ENCODE data around the gene ADCY4.

ADCY4 gene

DNA sequence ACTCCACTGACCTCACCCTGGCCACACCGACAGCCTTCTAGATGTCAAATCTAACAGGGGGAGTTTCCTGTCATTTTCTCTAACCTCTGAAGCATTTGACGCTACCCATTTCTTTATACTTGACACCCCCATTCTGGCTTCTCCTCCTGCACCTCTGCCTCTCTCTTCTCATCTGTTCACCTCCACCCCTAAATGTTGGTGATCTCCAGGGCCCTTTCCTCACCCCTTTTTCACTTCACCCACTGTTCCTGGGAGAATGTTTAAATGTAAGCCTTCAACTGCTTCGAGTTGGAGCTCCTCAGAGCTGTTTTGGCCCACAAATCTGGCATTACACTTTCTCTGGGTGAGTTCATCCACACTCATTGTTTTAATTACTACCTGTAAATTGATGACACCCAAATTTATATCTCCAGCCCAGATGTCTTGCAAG, 63.0 kb downstream of the ADCY4 start:
- no peak for DNase-seq

DNA sequence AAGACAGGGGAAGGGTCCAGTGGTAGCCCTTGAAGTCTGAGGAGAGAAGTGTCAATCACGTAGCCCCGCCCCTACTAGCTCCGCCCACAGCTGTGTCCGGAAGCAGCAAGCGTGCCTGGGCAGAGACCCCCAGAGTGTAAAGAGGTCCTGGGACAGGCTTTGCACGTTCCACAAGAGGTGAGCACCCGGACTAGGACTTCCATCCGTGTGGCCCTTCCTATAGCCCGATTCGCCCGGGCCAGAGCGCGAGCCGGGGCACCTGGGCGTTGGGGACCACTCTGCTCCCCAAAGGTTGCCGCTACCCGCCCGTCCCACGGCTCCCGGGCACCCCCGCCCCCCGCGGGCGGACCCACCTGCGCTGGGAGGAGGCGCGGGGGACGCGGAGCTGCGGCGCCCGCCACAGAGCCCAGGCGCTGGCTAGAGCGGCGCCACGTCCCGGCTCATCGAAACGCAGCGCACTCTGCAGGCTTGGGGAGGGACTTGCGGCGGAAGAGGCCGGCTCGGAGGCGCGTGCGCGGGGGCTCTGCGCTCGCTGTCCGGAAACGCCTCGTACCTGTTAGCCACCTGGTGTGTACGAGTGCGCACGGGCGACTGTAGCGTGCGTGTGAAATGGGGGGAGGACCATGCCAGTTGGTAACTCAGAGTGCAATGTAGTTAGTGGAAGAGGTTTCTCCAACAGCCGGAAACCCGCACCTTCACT, 63.6 kb downstream of the ADCY4 start, which contains the start of gene RABGGTA:
TSS of gene RABGGTA (minus strand) at position 464 of the 700 bp plus-strand sequence. CDS start 482 bp downstream, outside the sequence.
- peak; percentile 94 to 98 (median 96) for DNase-seq

DNA sequence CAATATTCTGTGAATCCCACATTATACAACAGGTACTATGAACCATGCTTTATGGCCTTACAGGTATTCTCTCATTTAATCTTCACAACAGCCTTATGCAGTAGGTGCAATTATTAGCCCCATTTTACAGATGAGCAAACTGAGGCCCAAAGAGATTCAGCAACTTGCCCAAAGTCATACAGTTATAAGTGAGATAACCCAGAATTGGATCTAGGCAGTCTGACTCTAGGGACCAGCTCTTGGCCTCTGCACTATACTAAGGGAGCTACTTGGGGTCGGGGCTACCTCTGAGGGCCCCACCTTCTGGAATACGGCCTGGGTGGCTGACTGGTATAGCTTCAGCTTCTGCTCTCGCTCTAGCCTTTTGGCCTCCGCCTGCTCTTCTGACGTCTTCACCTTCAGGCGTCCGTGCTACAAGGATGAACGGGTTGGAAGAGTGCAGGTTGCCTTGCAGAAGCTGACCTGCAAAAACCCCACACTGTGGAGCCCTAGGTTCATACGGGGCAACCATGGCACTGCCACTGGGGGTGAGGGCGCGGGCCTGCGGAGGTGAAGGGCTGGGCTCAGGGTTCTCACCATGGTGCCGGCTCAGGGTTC, 64.2 kb downstream of the ADCY4 start:
- DNase-seq, result no peak

DNA sequence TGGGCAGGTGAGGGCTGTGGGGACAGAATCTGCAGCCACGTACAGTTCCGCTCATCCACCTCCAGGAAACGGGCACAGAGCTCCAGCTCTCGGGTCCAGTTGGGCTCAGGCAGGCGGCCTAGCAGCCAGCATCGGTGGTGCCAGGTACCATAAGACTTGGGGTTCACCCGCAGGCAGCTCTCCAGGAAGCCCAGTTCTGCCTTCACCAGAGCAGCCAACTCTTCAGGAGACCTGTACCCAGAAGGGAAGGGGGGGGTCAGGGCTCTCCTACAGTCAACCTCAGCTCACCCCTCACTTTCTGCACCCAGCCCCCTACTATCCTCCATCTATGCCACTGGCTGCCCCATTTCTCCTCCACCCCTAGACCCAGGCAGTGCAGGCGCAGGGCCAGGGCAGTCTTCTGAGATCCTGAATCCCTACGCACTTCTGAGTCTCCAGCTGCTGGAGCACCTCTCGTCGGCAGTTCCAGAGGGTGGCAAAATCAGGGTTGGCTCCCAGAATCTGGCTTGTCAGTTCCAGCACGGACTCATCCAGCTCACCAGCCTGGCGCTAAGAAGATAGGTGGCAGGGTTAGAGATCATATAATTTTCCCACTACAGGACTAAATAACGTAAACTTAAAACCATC, 64.8 kb downstream of the ADCY4 start:
- DNase-seq, result no peak

DNA sequence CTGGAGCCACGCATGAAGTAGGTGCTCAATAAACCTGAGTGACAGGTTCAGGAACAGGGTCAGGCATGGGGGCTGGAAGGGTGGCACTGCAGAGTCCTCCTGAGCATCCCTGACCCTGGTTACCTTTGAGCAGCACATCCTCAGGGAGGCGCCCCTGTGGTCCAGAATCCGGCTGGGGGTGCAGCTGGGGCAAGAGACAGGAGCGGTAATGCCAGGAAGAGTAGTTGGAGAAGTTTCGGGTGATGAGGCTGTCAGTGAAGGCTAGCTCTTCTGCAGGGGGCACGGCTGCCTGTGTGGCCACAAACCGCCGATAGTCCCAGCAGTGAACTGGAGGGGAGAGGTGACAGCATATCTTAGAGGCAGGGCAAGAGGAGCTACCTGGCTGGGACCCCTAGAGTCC, 65.5 kb downstream of the ADCY4 start:
- no peak for DNase-seq
